Measurements from ENCODE around the gene NEK1.

The NEK1 gene

GRCh38 chr4:169367826-169368225, 244.6 kb downstream of the NEK1 start:
- no peak for DNase-seq (ENCODE audit: low read depth, low spot score)

- no peak for DNase-seq (ENCODE audit: low read depth, low spot score)
These were observed 245.6 kb downstream of the NEK1 start for GRCh38 chr4:169366821-169367220.

GRCh38 chr4:169362607-169363006, 249.8 kb downstream of the NEK1 start:
- DNase-seq (ENCODE audit: low read depth, low spot score) = no peak

GRCh38 chr4:169361756-169362155, 250.6 kb downstream of the NEK1 start:
- no peak for DNase-seq (ENCODE audit: low read depth, low spot score)

GRCh38 chr4:169359961-169360360, 252.4 kb downstream of the NEK1 start:
- DNase-seq (ENCODE audit: low read depth, low spot score) = no peak

- DNase-seq (ENCODE audit: low read depth, low spot score) = no peak
These were observed 260.0 kb downstream of the NEK1 start for GRCh38 chr4:169352360-169352759.

- DNase-seq (ENCODE audit: low read depth, low spot score) = no peak
These were observed 260.5 kb downstream of the NEK1 start for GRCh38 chr4:169351872-169352271.

- DNase-seq (ENCODE audit: low read depth, low spot score) = no peak
These were observed 263.8 kb downstream of the NEK1 start for GRCh38 chr4:169348541-169348940.

GRCh38 chr4:169346840-169347239, 265.5 kb downstream of the NEK1 start:
- DNase-seq (ENCODE audit: low read depth, low spot score) = no peak

GRCh38 chr4:169345316-169345721, 267.1 kb downstream of the NEK1 start:
- DNase-seq (ENCODE audit: low read depth, low spot score) = no peak
